Measurements from ENCODE around the gene CEP44. TPM values are rescaled to one million over a fixed set of nuclear protein-coding genes. Genes with fewer than 3 reads are reported as not detected.

CEP44 gene
- total RNA-seq, 2 experiments from 2014 or later, result 29.2 to 32.4 TPM

DNA sequence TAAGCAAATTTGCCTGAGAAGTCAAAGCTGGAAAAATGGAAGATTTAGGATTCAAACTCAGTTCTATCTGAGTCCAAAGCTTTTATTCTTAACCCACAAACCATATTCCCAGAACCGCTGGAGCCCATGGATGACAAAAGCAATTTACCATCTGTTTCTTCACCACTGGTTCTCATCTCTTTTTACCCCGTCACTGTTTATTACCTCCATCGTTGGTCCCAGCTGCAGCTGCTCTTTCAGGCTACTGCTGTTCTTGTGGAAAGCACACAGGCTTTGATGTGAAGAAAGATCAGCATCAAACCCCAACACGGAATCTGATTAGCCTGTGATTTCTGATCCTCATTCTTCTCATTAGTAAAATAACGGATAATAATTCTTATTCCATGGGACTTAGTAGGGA, 9.8 kb upstream of the CEP44 start:
- DNase-seq (ENCODE audit: low spot score), result no peak
- no peak overlapping the region for H3K27ac ChIP-seq (ENCODE audit: low read depth, low read length, poor library complexity, severe bottlenecking)
- H3K4me3 ChIP-seq (ENCODE audit: low read depth, low read length, poor library complexity, severe bottlenecking), result no peak overlapping the region
- no peaks in the 10 kb centered on the region for H4K20me1 ChIP-seq (ENCODE audit: insufficient read depth, low read length)
- intact Hi-C loops (cut with micrococcal nuclease; ENCODE audit: unreplicated experiment), result no loop called here
- POLR2A ChIA-PET, result interaction anchor here (0.6 kb wide), 1 partner anchor 9 kb away, joined by 3 read pairs; the partner anchor contains the start of gene FBXO8
- H3K4me2 ChIP-seq (ENCODE audit: low read length), result no peak overlapping the region
- no peak overlapping the region for H2AFZ ChIP-seq (ENCODE audit: low read length)
- peaks cover 12% of the 10 kb centered on the region for H3K79me2 ChIP-seq (ENCODE audit: insufficient read depth, low read depth, low read length)
- H3K4me1 ChIP-seq (ENCODE audit: insufficient read depth, low read length, poor library complexity, severe bottlenecking), result no peaks in the 10 kb centered on the region
- H3K36me3 ChIP-seq (ENCODE audit: insufficient read depth, low read length), result no peaks in the 10 kb centered on the region
- CTCF ChIA-PET (ENCODE audit: unreplicated experiment), result no interaction called here
- no peaks in the 10 kb centered on the region for H3K9me3 ChIP-seq (ENCODE audit: low read length)
- no TSS peak for BruUV-seq (replicated peaks)
- TF ChIP-seq, protein P1, sequence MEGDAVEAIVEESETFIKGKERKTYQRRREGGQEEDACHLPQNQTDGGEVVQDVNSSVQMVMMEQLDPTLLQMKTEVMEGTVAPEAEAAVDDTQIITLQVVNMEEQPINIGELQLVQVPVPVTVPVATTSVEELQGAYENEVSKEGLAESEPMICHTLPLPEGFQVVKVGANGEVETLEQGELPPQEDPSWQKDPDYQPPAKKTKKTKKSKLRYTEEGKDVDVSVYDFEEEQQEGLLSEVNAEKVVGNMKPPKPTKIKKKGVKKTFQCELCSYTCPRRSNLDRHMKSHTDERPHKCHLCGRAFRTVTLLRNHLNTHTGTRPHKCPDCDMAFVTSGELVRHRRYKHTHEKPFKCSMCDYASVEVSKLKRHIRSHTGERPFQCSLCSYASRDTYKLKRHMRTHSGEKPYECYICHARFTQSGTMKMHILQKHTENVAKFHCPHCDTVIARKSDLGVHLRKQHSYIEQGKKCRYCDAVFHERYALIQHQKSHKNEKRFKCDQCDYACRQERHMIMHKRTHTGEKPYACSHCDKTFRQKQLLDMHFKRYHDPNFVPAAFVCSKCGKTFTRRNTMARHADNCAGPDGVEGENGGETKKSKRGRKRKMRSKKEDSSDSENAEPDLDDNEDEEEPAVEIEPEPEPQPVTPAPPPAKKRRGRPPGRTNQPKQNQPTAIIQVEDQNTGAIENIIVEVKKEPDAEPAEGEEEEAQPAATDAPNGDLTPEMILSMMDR (conservative IDR thresholded peaks at IDR 0.05; ENCODE audit: low read length), result no peak
- no peak for TF ChIP-seq EZH2phosphoT487 (IDR thresholded peaks at IDR 0.05; ENCODE audit: borderline replicate concordance, low read depth, low read length)
- H3K9me2 ChIP-seq (ENCODE audit: insufficient read depth, low read length), result no peaks in the 10 kb centered on the region

DNA sequence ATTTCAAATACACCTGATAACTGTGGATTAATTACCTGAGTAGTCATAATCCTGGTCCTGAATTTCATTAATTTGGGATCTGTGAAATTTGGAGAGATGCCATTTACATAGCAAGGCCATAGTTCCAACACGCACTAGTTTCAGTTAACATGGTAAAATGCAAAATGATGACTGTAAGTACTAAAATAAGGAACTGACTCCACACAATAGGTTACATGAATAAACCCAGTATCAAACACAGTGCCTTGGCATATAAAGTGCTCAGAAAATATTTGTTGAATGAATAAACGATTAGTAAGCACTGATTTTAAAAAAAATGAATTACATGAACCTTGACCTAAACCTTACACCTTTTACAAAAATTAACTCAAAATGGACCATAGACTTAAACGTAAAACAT, 9.3 kb upstream of the CEP44 start:
- no peak for DNase-seq (ENCODE audit: low spot score)
- H4K20me1 ChIP-seq (ENCODE audit: insufficient read depth, low read length), result no peaks in the 10 kb centered on the region
- peaks cover 13% of the 10 kb centered on the region for H3K79me2 ChIP-seq (ENCODE audit: insufficient read depth, low read depth, low read length)
- no peak for TF ChIP-seq EZH2phosphoT487 (IDR thresholded peaks at IDR 0.05; ENCODE audit: borderline replicate concordance, low read depth, low read length)
- H3K36me3 ChIP-seq (ENCODE audit: insufficient read depth, low read length), result no peaks in the 10 kb centered on the region
- CTCF ChIA-PET (ENCODE audit: unreplicated experiment), result no interaction called here
- H3K9me3 ChIP-seq (ENCODE audit: low read length), result peaks cover 2% of the 10 kb centered on the region; the same call in 1 of the 2 replicates
- POLR2A ChIA-PET, result no interaction called here
- no TSS peak for BruUV-seq (replicated peaks)
- no peaks in the 10 kb centered on the region for H3K4me1 ChIP-seq (ENCODE audit: insufficient read depth, low read length, poor library complexity, severe bottlenecking)
- no peaks in the 10 kb centered on the region for H3K9me2 ChIP-seq (ENCODE audit: insufficient read depth, low read length)
- no peak overlapping the region for H3K27ac ChIP-seq (ENCODE audit: low read depth, low read length, poor library complexity, severe bottlenecking)
- no peak overlapping the region for H3K4me3 ChIP-seq (ENCODE audit: low read depth, low read length, poor library complexity, severe bottlenecking)
- intact Hi-C loops (cut with micrococcal nuclease; ENCODE audit: unreplicated experiment), result no loop called here
- H2AFZ ChIP-seq (ENCODE audit: low read length), result no peak overlapping the region
- H3K4me2 ChIP-seq (ENCODE audit: low read length), result no peak overlapping the region

DNA sequence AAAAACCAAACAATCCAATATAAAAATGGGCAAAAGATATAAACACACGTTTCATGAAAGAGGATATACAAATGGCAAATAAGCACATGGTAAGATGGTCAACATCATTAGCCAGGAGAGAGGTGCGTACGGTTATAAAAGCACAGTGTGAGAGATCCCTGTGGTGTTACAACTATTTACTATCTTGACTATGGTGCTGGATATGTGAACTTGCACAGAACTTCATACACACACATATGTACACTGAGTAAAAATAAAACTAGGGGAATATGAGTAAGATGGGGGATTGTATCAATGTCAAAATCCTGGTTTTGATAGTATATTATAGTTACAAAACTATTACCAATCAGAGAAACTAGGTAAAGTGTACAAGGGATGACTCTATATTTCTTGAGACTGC, 8.6 kb upstream of the CEP44 start:
- no peaks in the 10 kb centered on the region for H3K36me3 ChIP-seq (ENCODE audit: insufficient read depth, low read length)
- no peak for TF ChIP-seq EZH2phosphoT487 (IDR thresholded peaks at IDR 0.05; ENCODE audit: borderline replicate concordance, low read depth, low read length)
- TF ChIP-seq, protein P1 (conservative IDR thresholded peaks at IDR 0.05; ENCODE audit: low read length), result no peak
- ChIA-PET CTCF (ENCODE audit: unreplicated experiment) (no interaction called here), POLR2A (no interaction called here)
- no peaks in the 10 kb centered on the region for H4K20me1 ChIP-seq (ENCODE audit: insufficient read depth, low read length)
- no peak overlapping the region for H3K27ac ChIP-seq (ENCODE audit: low read depth, low read length, poor library complexity, severe bottlenecking)
- intact Hi-C loops (cut with micrococcal nuclease; ENCODE audit: unreplicated experiment), result no loop called here
- no peak overlapping the region for H3K4me3 ChIP-seq (ENCODE audit: low read depth, low read length, poor library complexity, severe bottlenecking)
- no peak overlapping the region for H2AFZ ChIP-seq (ENCODE audit: low read length)
- H3K79me2 ChIP-seq (ENCODE audit: insufficient read depth, low read depth, low read length), result peaks cover 13% of the 10 kb centered on the region
- DNase-seq (ENCODE audit: low spot score), result no peak
- no TSS peak for BruUV-seq (replicated peaks)
- H3K4me1 ChIP-seq (ENCODE audit: insufficient read depth, low read length, poor library complexity, severe bottlenecking), result no peaks in the 10 kb centered on the region
- H3K9me3 ChIP-seq (ENCODE audit: low read length), result peaks cover 8% of the 10 kb centered on the region; the same call in 1 of the 2 replicates
- no peaks in the 10 kb centered on the region for H3K9me2 ChIP-seq (ENCODE audit: insufficient read depth, low read length)
- no peak overlapping the region for H3K4me2 ChIP-seq (ENCODE audit: low read length)
